ENCODE data around the gene SNRNP48. TPM values are rescaled to one million over a fixed set of nuclear protein-coding genes. Genes with fewer than 3 reads are reported as not detected.

Gene SNRNP48
- total and polyA plus RNA-seq, 2 of the 8 experiments (the other 6 are each of a cell fraction or from before 2014, with no cell fraction given): 7.7 to 21.0 TPM

- H2BK120ac ChIP-seq (replicated peaks; ENCODE audit: low read depth, low read length): no peak overlapping the region
- POLR2A ChIA-PET (ENCODE audit: partially characterized antibody): interaction anchor here (1.1 kb wide), 1 partner anchor 127 kb away, joined by 3 read pairs; no protein-coding TSS in a partner anchor
- whole genome bisulfite sequencing, 2 experiments (ENCODE audit: extremely low coverage in 1 of 2, insufficient coverage in 1 of 2, insufficient read length in 1 of 2, insufficient replicate concordance in 2 of 2, low coverage in 1 of 2, low lambda C conversion rate in 2 of 2, missing lambda C conversion rate in 1 of 2): 80% methylated on average over 4 of the region's 4 CpGs; no CpG with 5 or more reads in 1 of the 2 experiments
- H2BK5ac ChIP-seq (ENCODE audit: low read depth, low read length): no peak overlapping the region
- no peak overlapping the region for H3K23ac ChIP-seq (ENCODE audit: insufficient read length)
- no peak overlapping the region for H2BK12ac ChIP-seq (ENCODE audit: low read depth, low read length)
- H3K4me2 ChIP-seq (ENCODE audit: insufficient read depth in 1 of 2, low read depth in 2 of 2, low read length in 2 of 2): no peak overlapping the region
- H4K20me1 ChIP-seq (replicated peaks in 1 of 2; ENCODE audit: control insufficient read depth in 1 of 2, insufficient read depth in 2 of 2, low read length in 2 of 2): peaks cover 0 to 3% of the 10 kb centered on the region in 2 experiments
- no peak overlapping the region for H2BK20ac ChIP-seq (ENCODE audit: low read length)
- CTCF ChIA-PET (ENCODE audit: partially characterized antibody): interaction anchor here (0.6 to 1.3 kb wide), 4 partner anchors 10 to 788 kb away, joined by 3 read pairs; no protein-coding TSS in a partner anchor
- peaks cover under 1% of the 10 kb centered on the region; the same call in 1 of the 2 replicates for H3K23me2 ChIP-seq (ENCODE audit: low read depth, low read length)
- no peak overlapping the region for H2BK15ac ChIP-seq (ENCODE audit: low read length)
- H3K9ac ChIP-seq (replicated peaks in 1 of 4; ENCODE audit: extremely low read depth in 1 of 4, low read depth in 3 of 4, low read length in 3 of 4): no peak overlapping the region
- H3K36me3 ChIP-seq (ENCODE audit: control insufficient read depth in 2 of 4, insufficient read depth in 4 of 4, low read length in 3 of 4): no peaks in the 10 kb centered on the region
- peaks cover 0 to 57% of the 10 kb centered on the region in 2 experiments; a peak in 2 of 4 replicates for H3K79me2 ChIP-seq (ENCODE audit: control insufficient read depth in 1 of 2, insufficient read depth in 2 of 2, low read length in 2 of 2)
- no peak overlapping the region for H3K18ac ChIP-seq (ENCODE audit: extremely low read depth, low read length)
- no peak overlapping the region for H2AK5ac ChIP-seq (ENCODE audit: low read depth, low read length)
- H4K5ac ChIP-seq (ENCODE audit: insufficient read length, low read depth, low read length): no peak overlapping the region
- H3K4ac ChIP-seq (replicated peaks; ENCODE audit: insufficient read length, low read depth, low read length): no peak overlapping the region
- no peak overlapping the region for H4K91ac ChIP-seq (replicated peaks; ENCODE audit: insufficient read length, low read length)
- H3K27ac ChIP-seq (ENCODE audit: low read depth, low read length): no peak overlapping the region
- peaks cover 2% of the 10 kb centered on the region; the same call in 1 of the 2 replicates for H3K79me1 ChIP-seq (ENCODE audit: low read depth, low read length)
- H3K56ac ChIP-seq (replicated peaks; ENCODE audit: insufficient read length, low read depth, low read length): no peak overlapping the region
- DNase-seq (ENCODE audit: low read depth in 1 of 2, low spot score in 2 of 2): no peak
- no peaks in the 10 kb centered on the region for H3K27me3 ChIP-seq (replicated peaks in 1 of 4; ENCODE audit: control insufficient read depth in 3 of 4, extremely low read depth in 1 of 4, insufficient read depth in 3 of 4, low read length in 3 of 4)
- no peaks in the 10 kb centered on the region for H3K9me3 ChIP-seq (ENCODE audit: insufficient read depth in 2 of 2, low read depth in 1 of 2, low read length in 1 of 2)
- H3K4me3 ChIP-seq (ENCODE audit: extremely low read depth in 1 of 4, insufficient read depth in 2 of 4, low read depth in 3 of 4, low read length in 4 of 4): no peak overlapping the region
- H3K14ac ChIP-seq (ENCODE audit: insufficient read length): no peak overlapping the region
- no peak for FAIRE-seq
- no peak overlapping the region for H4K8ac ChIP-seq (ENCODE audit: extremely low read depth, insufficient read depth, low read length)
- H3K4me1 ChIP-seq (replicated peaks in 1 of 4; ENCODE audit: control insufficient read depth in 3 of 4, insufficient read depth in 4 of 4, low read length in 3 of 4): peaks cover 8 to 18% (median 12%) of the 10 kb centered on the region in 4 experiments
- H2AFZ ChIP-seq (ENCODE audit: low read length): no peak overlapping the region
- TF ChIP-seq E2F6 (IDR thresholded peaks at IDR 0.05) (no peak), CEBPB (IDR thresholded peaks at IDR 0.05; ENCODE audit: low read depth, low read length) (no peak), BCL11A (IDR thresholded peaks at IDR 0.05; ENCODE audit: low read depth in 2 of 2, low read length in 2 of 2) (no peak), TAF1 (IDR thresholded peaks at IDR 0.05; ENCODE audit: low read depth, low read length) (no peak), SAP30 (IDR thresholded peaks at IDR 0.05; ENCODE audit: insufficient read depth, insufficient replicate concordance, low read length) (no peak), NANOG (IDR thresholded peaks at IDR 0.05; ENCODE audit: insufficient read depth, low read depth, low read length, poor library complexity, severe bottlenecking) (no peak), KDM5A (IDR thresholded peaks at IDR 0.05; ENCODE audit: low read length) (no peak), SRF (IDR thresholded peaks at IDR 0.05; ENCODE audit: low read depth, low read length) (no peak), EZH2 (IDR thresholded peaks at IDR 0.05; ENCODE audit: low read depth, low read length, severe bottlenecking) (no peak), TEAD4 (IDR thresholded peaks at IDR 0.05; ENCODE audit: low read depth, low read length) (no peak), MAFK (IDR thresholded peaks at IDR 0.05; ENCODE audit: low read depth, low read length) (no peak), PHF8 (conservative IDR thresholded peaks at IDR 0.05; ENCODE audit: low read depth, low read length) (no peak), YY1 (IDR thresholded peaks at IDR 0.05; ENCODE audit: low read depth, low read length) (no peak), JUND (IDR thresholded peaks at IDR 0.05; ENCODE audit: low read length) (no peak)
Measured at GRCh38 chr6:7546896-7547295, 43.1 kb upstream of the SNRNP48 start.

All from H1 (cell line).